ENCODE data around the gene PTH2R.
"Not testable (repeated sequence)": the region's sequence is repeated elsewhere in the genome, so short reads cannot be mapped to it uniquely, and the experiment has no call there.

Gene PTH2R

GRCh38 chr2:208392300-208392699 is 14.3 kb upstream of the PTH2R start:
- DNase-seq, result no peak

DNA sequence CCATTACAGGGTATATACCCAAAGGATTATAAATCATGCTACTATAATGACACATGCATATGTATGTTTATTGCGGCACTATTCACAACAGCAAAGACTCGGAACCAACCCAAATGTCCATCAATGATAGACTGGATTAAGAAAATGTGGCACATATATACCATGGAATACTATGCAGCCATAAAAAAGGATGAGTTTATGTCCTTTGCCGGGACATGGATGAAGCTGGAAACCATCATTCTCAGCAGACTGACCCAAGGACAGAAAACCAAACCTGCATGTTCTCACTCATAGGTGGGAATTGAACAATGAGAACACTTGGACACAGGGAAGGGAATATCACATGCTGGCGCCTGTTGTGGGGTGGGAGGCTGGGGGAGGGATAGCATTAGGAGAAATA is 9.8 kb upstream of the PTH2R start:
- DNase-seq, result not testable (repeated sequence)

GRCh38 chr2:208399201-208399600 is 7.4 kb upstream of the PTH2R start:
- no peak for DNase-seq

- no peak for DNase-seq
Observed at GRCh38 chr2:208407667-208408066, 1.1 kb downstream of the PTH2R start.

- DNase-seq, result no peak
Observed at GRCh38 chr2:208413931-208414330, 7.3 kb downstream of the PTH2R start.

DNA sequence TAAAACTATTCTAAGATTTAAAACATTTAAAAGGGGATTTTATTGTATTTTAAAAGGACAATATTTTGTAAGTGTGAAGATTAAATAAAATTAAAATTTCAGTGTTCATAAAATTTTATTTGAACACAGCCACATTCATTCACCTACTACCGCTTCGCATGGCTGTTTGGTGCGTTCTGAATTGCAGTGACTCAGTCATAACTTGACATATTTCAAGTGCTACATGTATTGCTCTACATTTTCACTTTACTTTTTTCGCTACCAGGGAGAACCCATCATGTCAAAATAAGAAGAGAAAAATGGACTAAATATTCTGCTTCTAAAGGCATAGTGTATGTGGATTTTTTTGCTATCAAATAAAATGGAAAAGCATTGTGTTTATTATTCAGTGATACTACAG is 8.7 kb downstream of the PTH2R start:
- DNase-seq, result no peak

GRCh38 chr2:208415897-208416296 is 9.3 kb downstream of the PTH2R start:
- no peak for DNase-seq

- no peak for DNase-seq
Observed at GRCh38 chr2:208426412-208427045, 19.9 kb downstream of the PTH2R start.

DNA sequence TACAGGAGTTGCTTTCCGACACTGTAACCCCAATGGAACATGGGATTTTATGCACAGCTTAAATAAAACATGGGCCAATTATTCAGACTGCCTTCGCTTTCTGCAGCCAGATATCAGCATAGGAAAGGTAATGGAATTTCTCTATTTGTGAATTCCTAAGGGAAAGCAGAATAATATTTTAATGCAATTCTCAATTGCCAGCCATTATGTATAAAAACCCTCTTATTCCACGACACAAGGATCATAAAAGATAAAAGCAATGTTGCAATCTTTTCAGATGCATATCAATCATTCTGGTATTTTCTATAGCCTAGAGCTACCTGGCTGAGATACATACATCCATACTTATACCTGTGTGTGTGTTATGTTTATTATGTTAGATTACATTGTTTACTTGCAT is 31.2 kb downstream of the PTH2R start:
- no peak for DNase-seq

- DNase-seq, result no peak
Observed at GRCh38 chr2:208440716-208441115, 34.1 kb downstream of the PTH2R start.

- no peak for DNase-seq
Observed at GRCh38 chr2:208441951-208442350, 35.4 kb downstream of the PTH2R start.

- not testable (repeated sequence) for DNase-seq
Observed at GRCh38 chr2:208447447-208447846, 40.9 kb downstream of the PTH2R start.

GRCh38 chr2:208451061-208451460 is 44.5 kb downstream of the PTH2R start:
- DNase-seq, result no peak

GRCh38 chr2:208454861-208455260 is 48.3 kb downstream of the PTH2R start:
- no peak for DNase-seq

- DNase-seq, result no peak
Observed at GRCh38 chr2:208463721-208464120, 57.1 kb downstream of the PTH2R start.

- DNase-seq, result no peak
Observed at GRCh38 chr2:208464205-208464604, 57.6 kb downstream of the PTH2R start.

GRCh38 chr2:208466151-208466919 is 59.7 kb downstream of the PTH2R start:
- DNase-seq, result peak; percentile 1

GRCh38 chr2:208466920-208467298 is 60.3 kb downstream of the PTH2R start:
- DNase-seq, result no peak

- no peak for DNase-seq
Observed at GRCh38 chr2:208467564-208467963, 61.0 kb downstream of the PTH2R start.

DNA sequence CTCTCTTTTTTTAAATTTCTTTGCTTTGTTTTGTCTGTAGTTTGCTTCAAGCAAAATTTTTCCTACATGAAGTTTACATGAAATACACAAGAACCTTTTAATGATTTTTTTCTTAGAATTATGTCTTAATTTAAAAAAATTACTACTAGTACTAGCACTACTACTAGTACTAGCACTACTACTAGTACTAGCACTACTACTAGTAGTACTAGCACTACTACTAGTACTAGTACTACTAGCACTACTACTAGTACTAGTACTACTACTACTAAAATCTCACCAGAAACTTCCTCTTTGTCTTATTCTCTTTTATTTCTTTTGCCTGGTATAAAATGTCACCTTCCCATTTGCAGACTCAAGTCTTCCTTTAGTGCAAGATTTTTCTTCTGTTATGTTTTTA is 71.1 kb downstream of the PTH2R start:
- no peak for DNase-seq

DNA sequence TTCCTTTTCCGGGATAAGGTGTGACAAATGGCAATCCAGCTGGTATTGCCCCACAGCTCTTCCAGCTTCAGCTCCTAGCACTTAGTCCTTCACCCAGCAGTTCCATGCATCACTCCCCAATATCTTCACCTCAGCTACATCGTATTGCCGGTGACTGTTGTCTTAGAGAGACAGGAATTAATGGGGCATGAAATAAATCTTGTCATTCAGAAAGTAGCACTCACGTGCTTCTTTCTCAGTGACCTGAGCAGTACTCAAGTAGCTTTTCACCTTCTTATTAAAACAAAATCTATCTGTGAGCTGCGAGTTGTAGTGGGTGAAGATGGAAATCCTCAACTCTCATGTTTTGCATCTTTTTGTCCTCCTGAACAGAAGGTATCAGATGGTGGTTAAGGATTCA is 72.8 kb downstream of the PTH2R start:
- no peak for DNase-seq

DNA sequence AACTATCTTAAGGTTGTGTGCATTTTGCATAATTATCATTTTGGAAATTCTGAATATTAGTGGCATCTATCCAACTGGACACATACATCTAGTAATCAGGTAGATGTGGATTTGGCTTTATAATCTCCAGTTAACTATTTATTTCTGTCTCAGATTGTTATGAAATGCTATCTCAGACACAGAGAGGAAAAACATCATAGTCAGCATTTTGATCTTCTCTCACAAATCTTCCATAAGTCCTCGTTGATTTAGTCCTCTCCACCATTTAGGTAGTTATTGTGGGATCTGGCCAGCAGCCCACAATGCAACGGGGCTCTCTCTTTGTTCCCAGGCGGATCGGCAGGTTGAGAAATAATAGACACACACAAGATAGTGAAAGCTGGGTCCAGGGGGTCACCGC is 75.4 kb downstream of the PTH2R start:
- not testable (repeated sequence) for DNase-seq

DNA sequence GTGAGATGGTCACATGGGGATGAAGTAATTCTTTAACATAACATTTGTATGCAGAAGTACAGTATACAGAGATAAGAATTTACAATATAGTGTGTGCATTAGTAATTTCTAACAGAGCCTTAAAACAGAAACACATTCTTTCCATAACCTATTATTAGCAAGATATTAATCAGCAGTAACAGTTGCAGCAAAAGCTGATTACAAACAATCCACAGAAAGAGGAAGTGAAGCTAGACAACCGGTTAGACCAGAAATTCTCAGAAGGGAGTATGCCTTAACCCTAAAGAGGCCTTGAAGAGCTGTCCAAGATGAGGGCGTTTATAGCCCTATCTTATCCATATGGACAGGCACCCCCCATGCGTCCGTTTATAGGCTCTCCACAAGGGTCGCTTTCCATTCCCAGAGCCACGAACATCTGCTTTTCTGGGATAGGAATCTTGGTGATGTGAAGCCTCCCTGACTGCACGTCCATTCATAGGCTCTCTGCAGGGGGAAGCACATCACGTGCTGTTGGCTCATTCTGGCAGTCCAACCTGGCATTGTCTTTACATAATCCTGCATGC is 75.9 kb downstream of the PTH2R start:
- DNase-seq, result not testable (repeated sequence)

DNA sequence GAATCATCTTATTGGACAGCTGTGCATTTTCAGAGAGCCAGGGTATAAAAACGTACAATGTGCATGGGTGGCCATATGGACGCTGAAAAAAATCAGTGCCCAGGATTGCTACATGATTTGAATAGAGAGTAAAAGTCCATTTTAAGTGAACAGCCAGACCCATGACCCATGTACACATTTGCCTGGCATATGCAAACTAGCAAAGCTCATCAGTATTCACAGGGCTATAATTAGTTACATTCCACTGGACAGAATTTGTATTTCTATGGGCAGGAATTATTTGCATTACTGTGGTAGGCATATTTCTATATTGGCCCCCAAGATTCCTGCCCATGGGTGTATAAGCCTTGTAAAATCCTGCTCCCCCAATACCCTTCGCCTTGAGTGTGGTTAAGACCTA is 78.8 kb downstream of the PTH2R start:
- DNase-seq, result no peak

Measured in CD4-positive, alpha-beta T cell treated with Interleukin-10 for 1 hour (primary cell).